Parathyroid adenoma (tissue), 2 donors: Measurements from ENCODE around the gene TNFRSF25.
"Not testable (repeated sequence)": the region's sequence is repeated elsewhere in the genome, so short reads cannot be mapped to it uniquely, and the experiment has no call there.

Experiments
- H2AFZ ChIP-seq: fragments of 300-600 bp; sonication (generic); one replicate; pipeline ENCODE4 v1.7.0; 2017; ENCODE audit warnings: antibody characterized with exemption, mild to moderate bottlenecking
- H3K27ac ChIP-seq: fragments of 300-600 bp; sonication (generic); one replicate; pipeline ENCODE4 v1.7.0; 2017
- H3K27me3 ChIP-seq: fragments of 300-600 bp; sonication (generic); one replicate; pipeline ENCODE4 v1.7.0; 2017; ENCODE audit warnings: low read length; ENCODE audit not compliant: control insufficient read depth, insufficient read depth
- H3K36me3 ChIP-seq: fragments of 300-600 bp; sonication (generic); one replicate; pipeline ENCODE4 v1.7.0; 2017; ENCODE audit warnings: low read length; ENCODE audit not compliant: control insufficient read depth, insufficient read depth
- H3K4me1 ChIP-seq: fragments of 300-600 bp; sonication (generic); one replicate; pipeline ENCODE4 v1.7.0; 2017; ENCODE audit warnings: control low read depth
- H3K4me2 ChIP-seq: fragments of 300-600 bp; sonication (generic); one replicate; pipeline ENCODE4 v1.7.0; 2017; ENCODE audit warnings: low read length
- H3K4me3 ChIP-seq: fragments of 300-600 bp; sonication (generic); one replicate; pipeline ENCODE4 v1.7.0; 2017; ENCODE audit warnings: low read depth, low read length
- H3K79me2 ChIP-seq: fragments of 300-600 bp; sonication (generic); one replicate; pipeline ENCODE4 v1.7.0; 2017; ENCODE audit warnings: control low read depth
- H3K9ac ChIP-seq: fragments of 300-600 bp; sonication (generic); one replicate; pipeline ENCODE4 v1.7.0; 2017; ENCODE audit warnings: mild to moderate bottlenecking
- H3K9me3 ChIP-seq: fragments of 300-600 bp; sonication (generic); one replicate; pipeline ENCODE4 v1.7.0; 2017; ENCODE audit warnings: low read length; ENCODE audit not compliant: control insufficient read depth
- TF ChIP-seq, protein P1 (sequence below): fragments of 300-600 bp; sonication (generic); IDR thresholded peaks from one replicate; pipeline ENCODE4 v1.7.0; 2017; ENCODE audit warnings: antibody characterized with exemption, mild to moderate bottlenecking
- donor health status: primary hyperparathyroidism.

Gene TNFRSF25

GRCh38 chr1:6428453-6428852, 37.5 kb downstream of the TNFRSF25 start:
- H3K4me3 ChIP-seq, H3K9ac ChIP-seq, H3K4me2 ChIP-seq, H3K79me2 ChIP-seq, H3K27me3 ChIP-seq, H3K27ac ChIP-seq, H2AFZ ChIP-seq, H3K36me3 ChIP-seq, H3K9me3 ChIP-seq: not testable (repeated sequence)
- H3K4me1 ChIP-seq: peaks cover 12% of the 10 kb centered on the region

DNA sequence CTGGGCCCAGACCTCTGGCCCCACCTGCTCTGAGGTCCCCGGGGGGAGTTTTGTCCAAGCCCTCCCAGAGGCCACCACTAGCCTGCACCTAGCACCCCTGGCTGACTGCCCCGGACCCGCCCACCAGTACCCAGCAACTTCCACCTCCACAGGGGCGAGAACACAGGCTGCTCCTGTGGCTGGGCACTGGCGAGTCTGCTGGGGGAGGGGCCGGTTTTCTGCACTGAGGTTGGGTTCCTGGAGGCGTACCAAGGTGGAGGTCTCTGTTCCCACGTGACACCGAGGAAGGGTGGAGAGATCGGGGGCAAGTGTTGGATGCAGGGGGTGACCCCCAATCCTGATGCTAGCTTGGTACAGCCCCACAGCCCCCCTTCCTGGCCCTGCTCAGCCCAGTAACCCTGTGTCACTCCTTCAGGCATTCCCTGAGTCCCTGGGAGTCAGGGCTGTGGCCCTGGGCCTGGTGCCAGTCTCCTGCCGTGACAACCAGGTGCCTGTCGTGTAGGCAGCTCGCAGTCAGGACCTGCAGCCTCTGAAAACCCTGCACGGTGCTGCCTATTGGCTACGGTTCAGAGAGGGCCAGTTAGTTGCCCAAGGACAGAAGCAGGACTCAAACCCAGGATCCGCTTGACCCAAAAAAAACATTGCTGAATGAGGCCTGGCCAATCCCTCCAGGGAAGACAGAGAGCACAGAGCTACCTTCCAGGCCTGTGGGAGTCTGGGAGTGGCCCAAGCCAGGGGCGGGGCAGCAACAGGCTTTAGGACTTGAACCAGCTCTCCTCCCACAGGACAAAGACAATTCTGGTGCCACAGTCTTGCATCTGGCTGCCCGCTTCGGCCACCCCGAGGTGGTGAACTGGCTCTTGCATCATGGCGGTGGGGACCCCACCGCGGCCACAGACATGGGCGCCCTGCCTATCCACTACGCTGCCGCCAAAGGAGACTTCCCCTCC, 38.3 kb downstream of the TNFRSF25 start:
- Histone ChIP-seq H3K27ac (no peak overlapping the region), H3K36me3 (no peaks in the 10 kb centered on the region), H3K4me2 (no peak overlapping the region), H3K27me3 (no peaks in the 10 kb centered on the region), H3K4me3 (no peak overlapping the region), H3K9me3 (no peaks in the 10 kb centered on the region), H3K4me1 (peaks cover 12% of the 10 kb centered on the region), H2AFZ (no peak overlapping the region), H3K9ac (no peak overlapping the region), H3K79me2 (no peaks in the 10 kb centered on the region)
- TF ChIP-seq, protein P1, sequence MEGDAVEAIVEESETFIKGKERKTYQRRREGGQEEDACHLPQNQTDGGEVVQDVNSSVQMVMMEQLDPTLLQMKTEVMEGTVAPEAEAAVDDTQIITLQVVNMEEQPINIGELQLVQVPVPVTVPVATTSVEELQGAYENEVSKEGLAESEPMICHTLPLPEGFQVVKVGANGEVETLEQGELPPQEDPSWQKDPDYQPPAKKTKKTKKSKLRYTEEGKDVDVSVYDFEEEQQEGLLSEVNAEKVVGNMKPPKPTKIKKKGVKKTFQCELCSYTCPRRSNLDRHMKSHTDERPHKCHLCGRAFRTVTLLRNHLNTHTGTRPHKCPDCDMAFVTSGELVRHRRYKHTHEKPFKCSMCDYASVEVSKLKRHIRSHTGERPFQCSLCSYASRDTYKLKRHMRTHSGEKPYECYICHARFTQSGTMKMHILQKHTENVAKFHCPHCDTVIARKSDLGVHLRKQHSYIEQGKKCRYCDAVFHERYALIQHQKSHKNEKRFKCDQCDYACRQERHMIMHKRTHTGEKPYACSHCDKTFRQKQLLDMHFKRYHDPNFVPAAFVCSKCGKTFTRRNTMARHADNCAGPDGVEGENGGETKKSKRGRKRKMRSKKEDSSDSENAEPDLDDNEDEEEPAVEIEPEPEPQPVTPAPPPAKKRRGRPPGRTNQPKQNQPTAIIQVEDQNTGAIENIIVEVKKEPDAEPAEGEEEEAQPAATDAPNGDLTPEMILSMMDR: no peak

DNA sequence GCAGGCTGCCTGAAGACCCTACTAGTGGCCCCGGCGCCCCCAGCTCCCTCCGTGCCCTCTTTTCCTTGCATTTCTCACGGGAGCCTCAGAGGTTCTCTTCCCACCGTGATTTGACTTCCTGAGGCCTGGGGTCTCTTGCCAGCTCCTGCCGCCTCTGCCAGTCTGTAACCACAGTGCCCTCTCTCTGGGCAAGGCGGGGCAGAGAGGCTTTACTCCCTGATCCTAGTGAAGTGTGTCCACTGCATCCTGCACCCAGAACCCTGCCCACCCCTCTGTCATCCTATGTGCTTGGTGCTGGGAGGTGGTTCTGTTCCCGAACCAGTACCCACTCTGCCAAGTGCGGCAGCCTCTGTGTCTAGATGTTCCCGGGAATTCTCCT, 39.0 kb downstream of the TNFRSF25 start:
- H3K27me3 ChIP-seq: no peaks in the 10 kb centered on the region
- no peaks in the 10 kb centered on the region for H3K9me3 ChIP-seq
- no peak overlapping the region for H2AFZ ChIP-seq
- H3K4me1 ChIP-seq: peaks cover 12% of the 10 kb centered on the region
- no peak overlapping the region for H3K4me3 ChIP-seq
- H3K27ac ChIP-seq: no peak overlapping the region
- no peak overlapping the region for H3K9ac ChIP-seq
- H3K79me2 ChIP-seq: no peaks in the 10 kb centered on the region
- H3K4me2 ChIP-seq: no peak overlapping the region
- H3K36me3 ChIP-seq: no peaks in the 10 kb centered on the region
- TF ChIP-seq, protein P1: no peak

DNA sequence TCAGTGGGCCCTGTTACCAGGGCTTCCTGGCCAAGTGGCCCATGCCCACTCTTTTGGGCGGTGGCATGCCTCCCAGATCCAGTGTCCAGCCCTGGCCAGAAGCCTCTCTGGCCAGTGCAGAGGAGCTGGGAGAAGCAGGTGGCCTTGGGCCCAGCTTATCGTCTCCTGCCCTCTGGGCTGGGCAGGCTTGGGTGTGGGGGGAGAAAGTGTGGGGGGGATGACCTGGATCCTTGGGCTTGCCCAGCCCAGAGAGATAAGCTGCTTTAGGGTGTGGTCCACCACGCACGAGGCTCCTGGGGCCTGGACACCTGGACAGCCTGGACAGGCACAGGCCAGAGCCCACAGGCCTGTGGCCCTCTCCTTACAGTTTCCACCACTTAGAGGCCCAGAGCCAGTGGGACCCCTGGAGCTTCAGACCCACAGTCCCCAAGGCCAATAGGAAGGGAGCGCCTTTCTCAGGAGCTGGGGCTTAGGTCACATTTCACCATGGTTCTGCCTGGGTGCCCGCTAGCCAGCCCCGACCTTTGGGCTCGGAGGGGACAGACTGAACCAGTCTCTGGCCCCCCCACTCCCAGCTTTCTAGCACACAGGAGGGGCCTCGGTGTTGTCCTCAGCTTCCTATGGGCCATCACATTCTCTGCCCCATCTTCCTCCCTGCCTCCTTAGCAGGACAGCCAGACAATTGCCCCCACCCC, 39.5 kb downstream of the TNFRSF25 start:
- H2AFZ ChIP-seq: no peak overlapping the region
- no peak overlapping the region for H3K4me3 ChIP-seq
- H3K27me3 ChIP-seq: no peaks in the 10 kb centered on the region
- TF ChIP-seq, protein P1: no peak
- peaks cover 12% of the 10 kb centered on the region for H3K4me1 ChIP-seq
- H3K79me2 ChIP-seq: no peaks in the 10 kb centered on the region
- H3K9me3 ChIP-seq: no peaks in the 10 kb centered on the region
- H3K4me2 ChIP-seq: no peak overlapping the region
- no peak overlapping the region for H3K9ac ChIP-seq
- no peaks in the 10 kb centered on the region for H3K36me3 ChIP-seq
- H3K27ac ChIP-seq: no peak overlapping the region

- no peaks in the 10 kb centered on the region for H3K79me2 ChIP-seq
- TF ChIP-seq, protein P1: no peak
- no peaks in the 10 kb centered on the region for H3K36me3 ChIP-seq
- H3K4me2 ChIP-seq: no peak overlapping the region
- H3K27ac ChIP-seq: no peak overlapping the region
- no peak overlapping the region for H2AFZ ChIP-seq
- H3K4me3 ChIP-seq: no peak overlapping the region
- no peak overlapping the region for H3K9ac ChIP-seq
- peaks cover 12% of the 10 kb centered on the region for H3K4me1 ChIP-seq
- no peaks in the 10 kb centered on the region for H3K27me3 ChIP-seq
- no peaks in the 10 kb centered on the region for H3K9me3 ChIP-seq
Measured at GRCh38 chr1:6425658-6426057, 40.3 kb downstream of the TNFRSF25 start.
